GM20000 (cell line): ENCODE measurements around the gene UTY.

Experiments
- DNase-seq: peaks from one replicate; pipeline ENCODE4 v3.0.0; 2012; ENCODE audit warnings: low spot score
- TF ChIP-seq, protein P1 (sequence below): IDR thresholded peaks from 2 replicates; pipeline ENCODE4 v1.5.1; 2012; ENCODE audit warnings: mild to moderate bottlenecking, control low read depth; ENCODE audit errors: extremely low read depth, missing control alignments

UTY gene

GRCh38 chrY:13250421-13250820 is 229.4 kb downstream of the UTY start:
- TF ChIP-seq, protein P1, sequence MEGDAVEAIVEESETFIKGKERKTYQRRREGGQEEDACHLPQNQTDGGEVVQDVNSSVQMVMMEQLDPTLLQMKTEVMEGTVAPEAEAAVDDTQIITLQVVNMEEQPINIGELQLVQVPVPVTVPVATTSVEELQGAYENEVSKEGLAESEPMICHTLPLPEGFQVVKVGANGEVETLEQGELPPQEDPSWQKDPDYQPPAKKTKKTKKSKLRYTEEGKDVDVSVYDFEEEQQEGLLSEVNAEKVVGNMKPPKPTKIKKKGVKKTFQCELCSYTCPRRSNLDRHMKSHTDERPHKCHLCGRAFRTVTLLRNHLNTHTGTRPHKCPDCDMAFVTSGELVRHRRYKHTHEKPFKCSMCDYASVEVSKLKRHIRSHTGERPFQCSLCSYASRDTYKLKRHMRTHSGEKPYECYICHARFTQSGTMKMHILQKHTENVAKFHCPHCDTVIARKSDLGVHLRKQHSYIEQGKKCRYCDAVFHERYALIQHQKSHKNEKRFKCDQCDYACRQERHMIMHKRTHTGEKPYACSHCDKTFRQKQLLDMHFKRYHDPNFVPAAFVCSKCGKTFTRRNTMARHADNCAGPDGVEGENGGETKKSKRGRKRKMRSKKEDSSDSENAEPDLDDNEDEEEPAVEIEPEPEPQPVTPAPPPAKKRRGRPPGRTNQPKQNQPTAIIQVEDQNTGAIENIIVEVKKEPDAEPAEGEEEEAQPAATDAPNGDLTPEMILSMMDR: no peak
- DNase-seq: no peak

- TF ChIP-seq, protein P1: no peak
Measured at GRCh38 chrY:13243716-13244115, 236.1 kb downstream of the UTY start.

GRCh38 chrY:13233901-13234300 is 245.9 kb downstream of the UTY start:
- no peak for DNase-seq
- TF ChIP-seq, protein P1: no peak

More at GRCh38 chrY:13243716-13244115, 236.1 kb downstream of the UTY start:
- DNase-seq: no peak

- no peak for DNase-seq
- TF ChIP-seq, protein P1: no peak
Measured at GRCh38 chrY:13233118-13233517, 246.7 kb downstream of the UTY start.

- DNase-seq: no peak
- TF ChIP-seq, protein P1: no peak
Measured at GRCh38 chrY:13227354-13227953, 252.4 kb downstream of the UTY start.

- TF ChIP-seq, protein P1: no peak
- no peak for DNase-seq
Measured at GRCh38 chrY:13210961-13211646, 268.7 kb downstream of the UTY start.

DNA sequence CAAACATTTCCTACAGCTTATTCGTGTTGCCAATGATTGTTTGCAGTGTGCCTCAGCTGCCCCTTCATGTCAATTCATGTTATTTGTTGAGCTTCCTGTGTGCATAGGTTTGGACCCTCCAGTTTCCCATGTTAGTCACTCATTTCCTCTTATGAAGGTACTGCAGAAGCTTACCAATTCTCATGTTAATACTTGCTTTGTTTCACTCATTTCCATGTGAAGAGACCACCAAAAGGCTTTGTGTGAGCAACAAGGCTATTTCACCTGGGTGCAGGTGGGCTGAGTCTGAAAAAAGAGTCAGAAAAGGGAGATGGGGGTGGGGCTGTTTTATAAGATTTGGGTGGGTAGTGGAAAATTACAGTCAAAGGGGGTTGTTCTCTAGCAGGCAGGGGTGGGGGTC is 274.6 kb downstream of the UTY start:
- TF ChIP-seq, protein P1: no peak
- no peak for DNase-seq
